ENCODE results near the gene LAMA3.

- TF ChIP-seq CTCF (IDR thresholded peaks at IDR 0.05) (no peak), POLR2AphosphoS5 (IDR thresholded peaks at IDR 0.05; ENCODE audit: low read depth, low read length) (no peak), REST (IDR thresholded peaks at IDR 0.05; ENCODE audit: insufficient read depth in 1 of 2, low read depth in 2 of 2, low read length in 1 of 2) (no peak), TCF7L2 (IDR thresholded peaks at IDR 0.05; ENCODE audit: low read depth, low read length) (no peak), SIN3A (IDR thresholded peaks at IDR 0.05; ENCODE audit: borderline replicate concordance, insufficient read depth, low read depth, low read length) (no peak)
Measured at GRCh38 chr18:23935804-23936203, 246.6 kb downstream of the LAMA3 start.

Measured in Panc1 (cell line).